SKM-1 treated with dmso at 0.1 percent for 144 hours (cell line): ENCODE measurements around the gene VTI1A.
"Not testable (repeated sequence)": the region's sequence is repeated elsewhere in the genome, so short reads cannot be mapped to it uniquely, and the experiment has no call there.

ENCODE experiments used
- DNase-seq: peaks from one replicate; lab custom pipeline; 2025; ENCODE audit not compliant: unreplicated experiment; lab: John Stamatoyannopoulos, UW

The VTI1A gene

GRCh38 chr10:112446855-112447619 lies at the start of gene VTI1A, which contains the start of gene ZDHHC6:
Gene VTI1A (plus strand): TSS chr10:112447215. CDS start chr10:112447374, 159 bp downstream.
Gene ZDHHC6 (minus strand): TSS chr10:112446914. CDS start chr10:112445436, 1,478 bp downstream.
- DNase-seq = peak; percentile 84

DNA sequence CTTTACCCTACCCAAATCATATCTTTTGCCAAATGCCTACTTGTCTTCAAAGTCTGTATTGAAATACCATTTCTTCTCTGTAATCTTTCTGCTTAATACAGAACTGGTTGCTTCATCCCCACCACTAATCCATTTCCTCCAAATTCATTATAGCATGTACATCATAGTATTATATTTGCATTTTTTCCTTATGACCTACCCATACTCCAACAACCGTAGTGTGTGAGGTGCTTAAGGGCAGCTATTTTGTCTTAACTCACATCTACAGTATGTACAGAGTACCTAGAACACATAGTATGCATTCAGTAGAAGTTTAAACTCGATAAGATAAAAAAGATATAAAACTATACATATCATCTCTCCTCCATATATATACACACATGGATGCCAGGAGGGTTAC lies 49.4 kb upstream of the VTI1A start:
- no peak for DNase-seq

- DNase-seq = no peak
Measured at GRCh38 chr10:112402917-112403316, 44.1 kb upstream of the VTI1A start.

GRCh38 chr10:112404617-112405016 lies 42.4 kb upstream of the VTI1A start:
- no peak for DNase-seq

DNA sequence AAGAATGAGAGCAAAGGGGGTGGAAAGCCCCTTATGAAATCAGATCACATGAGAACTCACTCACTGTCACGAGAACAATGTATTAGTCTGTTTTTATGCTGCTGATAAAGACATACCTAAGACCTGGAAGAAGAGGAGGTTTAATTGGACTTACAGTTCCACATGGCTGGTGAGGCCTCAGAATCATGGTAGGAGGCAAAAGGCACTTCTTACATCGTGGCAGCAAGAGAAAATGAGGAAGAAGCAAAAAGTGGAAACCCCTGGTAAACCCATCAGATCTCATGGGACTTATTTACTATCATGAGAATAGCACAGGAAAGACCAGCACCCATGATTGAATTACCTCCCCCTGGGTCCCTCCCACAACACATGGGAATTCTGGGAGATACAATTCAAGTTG lies 40.2 kb upstream of the VTI1A start:
- DNase-seq = not testable (repeated sequence)

DNA sequence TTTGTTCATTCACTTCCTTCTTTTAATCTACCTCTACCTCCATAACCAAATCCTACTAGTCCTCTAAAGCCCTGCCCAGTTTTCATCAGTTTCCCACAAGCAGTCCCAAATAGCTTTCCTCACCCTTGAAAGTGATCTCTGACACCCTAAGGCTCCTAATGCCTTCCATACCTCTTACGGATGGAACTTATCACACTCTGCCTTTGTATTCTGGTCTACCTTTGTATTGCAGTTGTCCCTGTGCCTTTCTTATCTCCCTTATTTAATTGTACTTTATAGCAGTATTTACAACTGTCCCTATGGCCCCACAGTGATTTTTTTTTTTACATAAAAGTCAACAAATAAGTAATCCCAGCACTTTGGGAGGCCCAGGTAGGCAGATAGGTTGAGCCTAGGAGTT lies 39.3 kb upstream of the VTI1A start:
- no peak for DNase-seq

DNA sequence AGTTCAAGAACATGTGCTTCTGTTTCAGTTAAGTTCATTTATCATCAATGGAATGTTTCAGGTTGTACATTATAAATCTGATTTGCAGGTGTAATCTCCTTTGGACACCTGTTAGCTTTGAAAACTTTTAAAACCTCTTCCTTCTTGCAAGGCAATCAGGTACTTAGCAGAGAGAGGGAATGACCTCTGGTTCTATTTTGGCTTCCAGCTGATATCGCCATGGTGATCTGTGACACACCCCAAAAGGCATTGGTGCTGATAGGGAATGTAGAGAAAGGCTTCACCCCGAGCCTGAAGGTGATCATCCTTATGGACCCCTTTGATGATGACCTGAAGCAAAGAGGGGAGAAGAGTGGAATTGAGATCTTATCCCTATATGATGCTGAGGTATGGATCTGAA lies 37.7 kb upstream of the VTI1A start:
- DNase-seq = no peak

DNA sequence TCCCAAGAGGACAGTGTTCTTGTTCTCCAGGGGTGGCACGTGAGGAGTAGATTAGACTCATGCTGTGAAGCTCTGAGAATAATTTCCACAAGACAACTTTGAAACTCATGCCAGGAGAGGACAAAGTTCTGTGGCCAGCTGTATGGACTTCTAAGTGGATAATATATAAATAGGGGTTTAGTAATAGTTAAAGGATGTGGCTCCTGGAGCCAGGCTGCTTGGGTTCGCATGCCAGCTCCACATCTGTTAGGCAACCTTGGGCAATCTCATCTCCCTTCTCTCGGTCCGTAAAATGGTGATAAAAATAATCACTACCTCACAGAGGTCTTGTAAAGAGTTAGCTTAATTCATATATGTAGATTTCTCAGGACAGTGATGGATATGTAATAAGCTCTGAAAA lies 37.3 kb upstream of the VTI1A start:
- DNase-seq = no peak

GRCh38 chr10:112412696-112413095 lies 34.3 kb upstream of the VTI1A start:
- no peak for DNase-seq

- no peak for DNase-seq
Measured at GRCh38 chr10:112421731-112422130, 25.3 kb upstream of the VTI1A start.

GRCh38 chr10:112424651-112425050 lies 22.4 kb upstream of the VTI1A start:
- no peak for DNase-seq

GRCh38 chr10:112426111-112426510 lies 20.9 kb upstream of the VTI1A start:
- DNase-seq = no peak

- no peak for DNase-seq
Measured at GRCh38 chr10:112429147-112429546, 17.9 kb upstream of the VTI1A start.

GRCh38 chr10:112429654-112430230 lies 17.3 kb upstream of the VTI1A start:
- DNase-seq = no peak

- no peak for DNase-seq
Measured at GRCh38 chr10:112433136-112433535, 13.9 kb upstream of the VTI1A start.

GRCh38 chr10:112434988-112435619 lies 11.9 kb upstream of the VTI1A start:
- DNase-seq = no peak

GRCh38 chr10:112438356-112438755 lies 8.7 kb upstream of the VTI1A start:
- no peak for DNase-seq

DNA sequence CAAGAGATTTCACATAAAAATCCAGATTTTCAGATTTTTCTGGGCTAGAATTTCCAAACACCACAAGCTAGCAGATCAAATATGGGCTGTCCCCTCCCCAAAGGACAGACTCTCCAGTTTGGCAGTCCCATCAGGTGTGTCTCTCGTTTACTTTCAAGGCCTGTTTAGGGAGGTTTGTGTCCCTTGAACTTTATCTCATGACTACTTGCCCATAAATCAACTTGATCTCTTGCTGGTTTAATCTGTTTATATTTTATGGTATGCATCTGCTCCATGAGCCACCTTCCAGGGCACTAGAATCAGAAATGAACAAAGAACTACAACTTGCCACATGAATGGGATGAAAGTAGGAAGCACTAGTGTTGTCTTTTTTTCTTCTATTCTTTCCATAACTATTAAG lies 5.5 kb upstream of the VTI1A start:
- DNase-seq = no peak

DNA sequence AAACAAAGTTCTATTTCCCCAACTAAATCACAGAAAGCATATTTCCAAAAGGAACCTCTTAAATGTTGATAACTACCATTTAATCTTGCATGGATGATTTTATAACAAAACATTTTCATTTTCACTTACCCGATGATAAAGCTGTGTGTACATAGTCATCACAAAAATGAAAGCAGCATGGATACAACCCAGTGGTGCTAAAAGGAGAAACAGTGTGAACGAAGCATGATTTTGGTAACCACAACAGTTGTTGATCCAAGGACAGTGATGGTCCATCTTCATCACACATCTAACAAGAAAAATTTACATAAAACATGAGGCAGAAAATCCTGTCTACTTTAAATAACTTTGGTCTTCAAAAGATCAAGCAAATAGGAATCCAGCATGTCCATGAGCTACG lies 5.0 kb upstream of the VTI1A start:
- no peak for DNase-seq

DNA sequence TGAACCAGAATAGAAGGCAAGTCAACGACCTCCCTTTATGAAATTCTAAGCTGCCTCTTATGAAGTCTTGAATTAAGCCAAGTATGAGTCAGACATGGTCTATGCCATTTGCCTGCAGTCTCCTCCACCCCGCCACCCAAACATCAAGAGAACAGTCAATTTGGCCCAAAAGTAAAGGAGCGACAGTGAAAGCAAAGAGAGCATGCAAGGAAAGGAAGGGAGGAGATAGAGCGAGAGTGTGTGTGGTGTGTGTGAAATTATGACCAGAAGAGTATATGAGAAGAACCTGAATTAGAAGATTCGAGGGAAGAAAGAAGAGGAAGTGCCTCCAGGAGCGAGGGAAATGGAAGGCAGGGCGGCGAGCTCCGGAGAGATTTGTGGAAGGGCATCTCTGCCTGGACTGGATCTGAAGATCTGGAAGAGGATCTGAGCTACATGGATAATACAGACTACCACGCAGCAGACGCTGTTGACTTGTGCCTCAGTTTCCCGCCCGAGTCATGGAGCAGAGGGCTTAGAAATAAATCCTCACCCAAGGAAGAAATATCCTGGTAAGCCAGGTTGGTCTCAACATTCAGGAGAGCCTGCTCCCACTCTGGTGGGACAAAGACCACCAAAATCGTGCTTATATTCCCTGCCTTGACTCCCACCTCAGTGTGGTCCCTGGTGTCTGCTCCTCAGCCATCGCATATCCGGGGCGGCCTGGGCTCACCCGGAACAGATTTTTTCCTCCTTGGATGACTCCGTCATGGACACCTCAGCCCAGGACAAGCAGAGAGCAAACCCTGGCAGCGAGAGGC lies 760 bp upstream of the VTI1A start:
- DNase-seq = peak; percentile 58

DNA sequence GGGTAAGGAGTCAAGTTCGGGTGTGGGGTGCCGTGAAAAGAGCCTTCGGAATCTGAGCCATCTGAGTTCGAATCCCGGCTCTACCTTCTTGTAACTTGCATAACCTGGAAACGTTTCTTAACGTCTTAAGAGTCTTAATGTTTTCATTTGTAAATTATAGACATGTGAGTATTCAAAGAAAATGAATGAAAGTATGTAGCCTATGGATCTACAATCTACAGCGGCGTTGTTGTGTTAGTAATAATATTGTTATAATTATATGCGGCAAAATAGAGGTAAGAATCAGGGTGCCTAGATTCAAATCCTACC lies 559 bp downstream of the VTI1A start:
- no peak for DNase-seq

GRCh38 chr10:112448888-112449287 lies 1.9 kb downstream of the VTI1A start:
- no peak for DNase-seq
